ENCODE results near the gene CSNK1D.

CSNK1D gene

GRCh38 chr17:82294064-82294773 is 20.7 kb upstream of the CSNK1D start:
- no peak for DNase-seq

DNA sequence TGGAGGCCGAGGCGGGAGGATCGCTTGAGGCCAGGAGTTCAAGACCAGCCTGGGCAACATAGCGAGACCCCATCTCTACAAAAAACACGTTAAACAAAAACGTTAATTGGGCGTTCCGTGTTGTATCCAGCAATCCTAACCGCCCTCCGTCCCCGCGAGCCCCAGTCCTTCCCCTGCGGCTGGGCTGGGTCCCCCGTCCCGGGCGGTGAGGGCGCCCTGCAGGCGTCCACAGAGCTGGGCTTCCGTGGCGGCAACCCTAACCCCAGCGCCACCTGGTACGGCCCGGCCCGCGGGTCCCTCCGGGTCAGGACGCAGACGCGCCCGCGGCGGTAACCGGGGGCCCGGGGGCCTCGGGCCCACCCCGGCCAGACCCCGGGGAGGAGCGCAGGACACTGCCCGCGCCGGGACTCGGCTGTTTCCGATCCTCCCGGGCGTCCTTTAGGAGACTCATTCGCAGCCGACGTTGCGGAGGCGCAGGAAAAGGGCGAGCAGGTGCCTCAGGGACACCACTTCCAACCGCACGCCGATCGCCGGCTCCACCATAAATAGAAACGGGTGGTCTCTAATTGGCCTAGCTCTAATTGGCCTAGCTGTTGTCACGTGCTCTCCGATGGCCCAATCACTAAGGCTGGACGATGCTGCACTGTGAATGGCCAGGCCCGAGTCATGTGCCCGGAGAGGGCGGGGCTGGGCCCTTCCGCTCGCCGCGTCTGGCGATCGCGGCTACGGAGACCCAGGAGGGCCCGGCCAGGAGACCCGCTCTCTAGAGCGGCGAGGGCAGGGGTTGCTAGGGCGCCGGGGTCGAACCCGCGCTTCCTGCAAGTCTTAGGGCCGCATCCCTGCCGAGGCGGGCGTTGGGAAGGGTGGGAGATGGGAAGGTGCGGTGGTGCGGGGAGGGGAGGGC is 19.0 kb upstream of the CSNK1D start:
- DNase-seq, result peak; percentile 94

- no peak for DNase-seq
Measured at GRCh38 chr17:82291582-82292250, 18.2 kb upstream of the CSNK1D start.

GRCh38 chr17:82287868-82288801 is 14.6 kb upstream of the CSNK1D start:
- no peak for DNase-seq

DNA sequence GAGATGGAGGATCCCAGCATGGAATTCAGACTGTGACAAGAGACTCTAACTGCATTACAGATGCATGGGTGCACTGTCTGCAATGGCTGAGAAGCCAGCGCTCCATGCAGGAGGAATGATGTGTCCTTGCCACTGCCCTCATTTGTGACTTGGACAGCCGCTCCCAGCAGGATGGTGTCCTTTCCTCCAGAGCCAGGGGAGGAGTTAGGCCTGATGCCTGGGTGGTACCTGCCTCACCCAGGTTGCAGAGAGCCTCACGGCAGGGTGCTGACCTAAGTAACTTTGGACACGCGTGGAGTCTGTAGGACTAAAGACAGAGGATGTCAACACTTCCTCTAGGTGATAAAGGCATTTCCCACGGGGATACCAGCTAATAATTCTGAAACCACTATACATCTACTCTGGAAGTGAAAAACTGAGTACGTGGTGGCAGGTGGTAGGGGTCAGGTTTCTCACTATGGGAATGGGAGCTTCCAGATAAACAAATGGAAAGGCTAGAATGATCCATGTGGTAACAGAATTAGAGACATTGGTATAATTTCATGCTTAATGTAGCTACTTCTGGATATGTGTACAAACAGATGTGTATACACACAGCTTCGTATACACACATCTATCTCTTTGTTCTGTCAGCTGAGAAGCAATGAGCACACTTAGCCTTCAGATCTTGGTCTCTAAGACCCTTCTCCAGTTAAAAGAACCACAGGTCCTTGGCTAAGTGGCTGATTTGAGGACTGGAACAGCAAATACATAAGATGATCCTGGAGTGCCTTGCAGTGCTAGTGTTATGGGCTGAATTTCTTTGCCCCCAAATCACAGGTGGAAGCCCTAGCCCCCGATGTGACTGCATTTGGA is 13.7 kb upstream of the CSNK1D start:
- DNase-seq, result no peak

- no peak for DNase-seq
Measured at GRCh38 chr17:82285141-82285540, 11.6 kb upstream of the CSNK1D start.

DNA sequence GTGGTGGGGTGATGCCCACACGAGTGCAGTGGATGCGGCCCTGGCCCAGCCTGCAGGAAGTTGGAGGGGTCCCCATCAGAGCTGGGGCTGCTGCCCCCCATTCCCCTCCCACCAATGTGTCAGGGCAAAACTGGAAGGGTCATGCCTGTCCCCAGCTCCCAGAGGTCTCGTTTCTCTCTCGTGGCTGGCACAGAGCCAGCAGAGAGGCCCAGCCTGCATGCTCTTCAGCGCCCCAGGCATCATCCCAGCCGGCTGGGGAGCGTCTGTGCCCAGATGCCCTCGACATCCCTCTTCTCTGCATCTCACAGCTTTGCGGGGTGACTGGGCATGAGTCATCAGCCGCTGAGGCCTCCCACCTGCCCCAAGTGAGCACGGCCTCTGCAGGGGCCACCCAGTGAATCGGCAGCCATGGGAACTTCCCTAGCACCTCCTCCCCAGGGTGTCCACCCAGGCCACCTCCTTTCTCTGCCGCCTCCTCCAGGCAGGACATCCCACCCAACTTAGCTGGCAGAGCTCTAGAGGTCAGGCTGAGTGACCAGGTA is 9.8 kb upstream of the CSNK1D start:
- no peak for DNase-seq

DNA sequence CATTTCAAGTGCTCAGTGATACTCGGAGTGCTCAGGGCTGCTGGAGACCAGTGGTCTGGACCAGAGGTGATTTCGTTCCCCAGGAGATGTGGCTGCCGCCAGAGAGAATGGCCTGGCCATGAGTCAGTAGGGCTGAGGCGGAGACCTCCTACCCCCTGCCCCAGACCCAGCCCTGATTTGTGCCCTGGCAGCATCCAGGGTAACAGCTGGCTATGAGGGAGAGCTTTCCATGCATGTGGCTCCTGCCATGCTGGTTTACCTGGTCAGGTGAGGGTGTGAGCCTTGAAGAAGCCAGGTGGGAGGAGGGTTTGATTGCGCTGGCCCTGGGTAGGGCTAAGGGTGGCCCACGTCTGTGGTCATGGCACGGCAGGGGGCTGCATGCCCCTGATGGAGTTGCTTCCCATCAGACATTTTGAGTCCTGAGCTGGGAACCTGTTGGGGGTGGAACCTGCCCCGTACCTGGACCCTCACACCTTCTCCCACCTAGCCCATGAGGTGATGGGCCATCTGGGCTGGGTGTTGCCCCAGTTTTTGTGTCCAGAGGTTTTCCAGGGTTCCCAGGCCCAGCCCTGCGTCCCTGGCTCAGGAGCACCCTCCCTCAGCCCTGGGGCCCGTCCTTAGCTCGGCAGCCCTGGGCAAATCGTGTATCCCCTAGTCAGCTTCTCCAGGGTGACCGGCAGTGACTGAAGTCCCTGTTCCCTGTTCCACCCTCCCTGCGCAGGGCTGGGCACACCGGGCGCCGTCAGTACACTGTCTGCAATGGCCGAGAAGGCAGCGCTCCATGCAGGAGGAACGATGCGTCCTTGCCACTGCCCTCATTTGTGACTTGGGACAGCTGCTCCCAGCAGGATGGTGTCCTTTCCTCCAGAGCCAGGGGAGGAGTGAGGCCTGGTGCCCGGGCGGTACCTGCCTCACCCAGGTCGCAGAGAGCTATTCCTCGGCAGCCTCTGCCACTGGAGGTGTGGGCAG is 9.0 kb upstream of the CSNK1D start:
- no peak for DNase-seq

DNA sequence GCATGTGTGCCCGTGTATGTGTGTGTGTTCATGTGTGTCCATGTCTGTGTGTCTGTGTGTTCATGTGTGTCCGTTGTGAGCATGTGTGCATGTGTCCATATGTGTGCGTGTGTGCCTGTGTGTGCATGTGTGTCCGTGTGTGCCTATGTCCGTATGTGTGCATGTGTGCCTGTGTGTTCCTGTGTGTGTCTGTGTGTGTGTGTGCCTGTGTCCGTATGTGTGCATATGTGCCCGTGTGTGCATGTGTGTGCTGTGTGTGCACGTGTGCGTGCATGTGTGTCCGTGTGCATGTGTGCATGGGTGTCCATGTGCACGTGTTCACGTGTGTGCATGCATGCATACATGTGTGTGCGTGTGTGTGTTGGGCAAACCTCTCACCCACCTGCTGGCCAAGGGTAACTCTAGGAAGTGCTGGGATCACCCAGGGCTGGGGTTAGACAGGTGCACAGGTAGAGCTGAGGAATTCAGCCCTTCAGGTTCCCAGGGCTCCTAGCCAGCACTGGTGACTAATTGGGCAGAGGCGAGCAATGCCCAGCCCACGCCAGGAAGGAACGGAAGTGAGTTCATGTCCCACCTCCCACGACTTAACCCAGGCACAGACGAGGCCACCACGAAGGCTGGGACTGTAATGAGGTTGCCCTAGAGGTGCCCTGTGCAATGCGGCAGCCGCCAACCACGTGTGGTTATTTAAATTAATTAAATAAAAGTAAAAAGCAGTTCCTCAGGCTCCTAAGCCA is 8.2 kb upstream of the CSNK1D start:
- DNase-seq, result no peak

- no peak for DNase-seq
Measured at GRCh38 chr17:82281076-82281475, 7.6 kb upstream of the CSNK1D start.

- DNase-seq, result no peak
Measured at GRCh38 chr17:82280537-82280936, 7.0 kb upstream of the CSNK1D start.

DNA sequence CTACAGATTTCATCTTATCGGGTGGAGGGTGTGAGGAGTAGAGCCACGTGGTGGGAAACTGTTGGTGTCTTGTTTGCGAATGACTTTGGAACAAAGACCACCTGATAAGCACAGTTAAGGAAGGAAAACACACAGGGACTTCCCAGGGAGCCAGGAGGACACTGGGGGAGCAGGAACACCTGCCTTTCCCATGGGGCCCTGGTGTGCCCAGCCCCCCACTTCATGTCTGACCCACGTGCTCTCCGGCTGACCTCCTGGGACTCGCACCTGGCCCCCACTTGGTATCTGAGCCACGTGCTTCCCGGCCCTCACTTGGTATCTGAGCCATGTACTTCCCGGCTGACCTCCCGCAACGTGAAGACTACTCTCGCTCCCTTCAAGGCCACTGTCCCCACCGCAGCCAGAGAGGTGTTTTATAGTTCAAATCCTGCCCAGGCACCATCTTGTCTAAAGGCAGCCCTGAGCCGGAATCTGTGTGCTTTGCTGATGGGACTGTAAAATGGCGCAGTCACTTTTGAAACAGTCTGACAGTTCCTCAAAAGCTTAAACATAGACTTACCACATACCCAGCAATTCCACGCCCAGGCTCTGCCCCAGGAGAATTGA is 5.4 kb upstream of the CSNK1D start:
- no peak for DNase-seq

DNA sequence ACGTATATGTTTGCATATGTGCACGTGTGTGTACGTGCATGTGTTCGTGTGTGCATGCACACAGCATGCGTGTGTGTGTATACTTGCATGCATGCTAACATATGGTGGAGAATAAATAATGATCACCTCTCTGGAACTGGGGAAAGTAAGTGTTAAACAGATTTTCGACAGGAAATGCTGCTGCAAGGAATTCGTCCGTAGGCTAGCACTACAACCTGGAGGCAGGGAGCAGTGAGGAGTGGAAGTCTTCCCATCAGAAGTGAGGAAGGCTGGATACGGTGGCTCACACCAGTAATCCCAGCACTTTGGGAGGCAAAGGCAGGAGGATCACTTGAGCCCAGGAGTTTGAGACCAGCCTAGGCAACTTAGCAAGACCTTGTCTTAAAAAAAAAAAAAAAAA is 4.8 kb upstream of the CSNK1D start:
- DNase-seq, result no peak

DNA sequence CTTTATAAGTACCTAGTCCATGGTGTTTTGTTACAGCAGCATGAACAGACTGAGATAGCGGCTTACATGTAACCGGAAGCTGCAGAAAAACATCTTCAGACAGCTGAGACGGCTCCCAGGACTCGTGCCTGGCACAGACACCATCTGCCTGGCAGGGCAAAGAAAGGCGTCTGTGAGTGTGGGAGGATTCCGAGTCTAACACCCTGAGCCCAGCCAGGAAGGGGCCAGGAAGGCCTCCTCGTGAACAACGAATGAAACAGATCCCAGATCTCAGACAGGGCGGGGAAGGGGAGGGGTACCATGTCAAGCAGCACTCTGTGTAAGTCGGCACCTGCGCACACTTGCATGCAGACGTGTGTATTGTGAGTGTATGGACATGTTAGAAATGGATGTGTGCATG is 4.4 kb upstream of the CSNK1D start:
- DNase-seq, result no peak

DNA sequence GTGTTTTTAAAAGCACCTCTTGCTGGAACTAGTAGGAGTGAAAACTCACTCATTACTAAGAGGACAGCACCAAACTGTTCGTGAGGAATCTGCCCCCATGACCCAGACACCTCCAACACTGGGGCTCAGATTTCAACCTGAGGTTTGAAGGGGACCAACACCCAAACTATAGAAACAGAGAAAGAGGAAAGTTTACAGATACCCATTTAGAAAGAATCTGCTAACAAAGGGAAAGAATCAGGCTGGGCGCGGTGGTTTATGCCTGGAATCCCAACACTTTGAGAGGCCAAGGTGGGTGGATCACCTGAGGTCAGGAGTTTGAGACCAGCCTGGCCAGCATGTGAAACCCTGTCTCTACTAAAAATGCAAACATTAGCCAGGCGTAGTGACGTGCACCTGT is 3.4 kb upstream of the CSNK1D start:
- no peak for DNase-seq

DNA sequence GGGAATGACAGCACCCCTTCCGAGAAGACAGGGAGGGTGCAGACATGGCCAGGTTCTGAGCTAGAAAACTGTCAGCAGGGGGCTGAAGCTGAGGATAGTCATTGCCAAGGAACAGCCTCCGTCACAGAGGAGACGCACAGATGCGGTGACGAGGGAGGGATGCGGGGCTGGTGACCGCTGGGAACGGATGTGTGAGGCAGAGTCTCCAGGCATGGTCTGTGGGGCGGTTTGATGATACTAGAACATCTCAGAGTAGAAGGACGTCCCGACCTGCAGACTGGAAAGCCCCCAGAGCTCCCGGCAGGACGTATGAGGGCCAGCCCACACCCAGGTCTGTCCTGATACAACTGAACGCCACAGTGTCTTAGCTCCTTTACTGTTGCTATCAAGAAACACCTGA is 1.8 kb upstream of the CSNK1D start:
- no peak for DNase-seq

DNA sequence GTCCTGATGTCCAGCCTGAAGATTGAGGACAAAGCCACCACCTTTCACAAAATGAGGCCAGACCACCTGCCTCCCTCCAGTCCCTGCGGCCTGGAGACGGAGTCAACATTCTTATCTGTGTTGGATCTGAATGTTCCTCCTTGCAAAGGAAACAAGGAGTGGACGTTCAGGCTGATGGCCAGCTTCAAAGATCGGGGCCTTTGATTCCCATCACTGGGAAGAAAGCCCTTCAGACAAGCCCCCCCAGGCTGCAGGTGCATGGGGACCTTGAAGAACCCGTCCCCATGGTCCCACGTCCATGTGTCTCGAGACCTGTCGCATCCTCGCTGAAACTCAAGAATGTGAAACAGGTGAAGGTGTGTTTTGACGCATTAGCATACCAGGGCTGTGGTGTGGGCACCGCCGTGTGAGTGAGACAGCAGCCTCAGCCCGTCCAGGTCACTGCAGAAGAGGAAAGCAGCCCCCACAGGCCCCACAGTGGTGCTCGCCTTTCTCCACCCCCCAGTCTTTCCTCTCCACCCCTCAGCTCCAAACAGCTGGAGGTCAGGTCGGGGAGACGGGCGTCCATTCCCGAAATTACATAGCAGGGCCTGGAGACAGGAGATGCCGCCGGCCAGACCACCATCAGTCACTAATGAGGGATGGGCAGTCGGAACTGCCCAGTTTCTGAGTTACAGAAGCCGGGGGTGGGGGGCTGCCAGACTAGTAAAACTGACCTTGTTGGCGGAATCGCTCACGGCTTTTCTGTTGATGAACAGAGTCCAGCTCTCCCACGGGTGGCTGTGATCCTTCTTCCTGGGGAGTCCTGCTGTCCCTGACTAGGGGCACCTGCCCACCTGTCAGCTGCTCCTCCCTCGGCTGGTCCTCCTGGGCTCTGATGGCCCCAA is 877 bp upstream of the CSNK1D start:
- no peak for DNase-seq

Measured in right forelimb (tissue), 1 donor.